HepG2 (cell line): Measurements from ENCODE around the gene SBNO2. TPM values are rescaled to one million over a fixed set of nuclear protein-coding genes. Genes with fewer than 3 reads are reported as not detected.
A peak's percentile ranks its signal among the peaks of the same experiment; 100 is the strongest.

Experiments used
- ATAC-seq: fragments of 200-7000 bp; cut with Tn5 transposase; 3 replicates; pipeline ENCODE4 v1.9.1; 2020; ENCODE audit warnings: mild to moderate bottlenecking, moderate library complexity
- BruUV-seq: library from RNA; stranded (reverse); fragments of 400-500 nt; replicated peaks from 2 replicates; lab custom pipeline; 2021; lab: Mats Ljungman, UMichigan
- CTCF ChIA-PET: fragments of 300-600 bp; formaldehyde crosslinking; extraction: SDS; loops from one replicate; lab custom pipeline; 2021; ENCODE audit warnings: low total read pairs, inconsistent platforms, low intra/inter-chr PET ratio; lab: Yijun Ruan, JAX
- POLR2A ChIA-PET: fragments of 350-600 bp; sonication (Branson Sonifier 250); formaldehyde crosslinking; loops from one replicate; lab custom pipeline; 2020; ENCODE audit warnings: antibody characterized with exemption, inconsistent platforms; lab: Yijun Ruan, JAX
- DNase-seq: peaks from one replicate; pipeline ENCODE4 v3.0.0-alpha.2; 2015; ENCODE audit warnings: low spot score
- FAIRE-seq: peaks from 3 replicates; lab custom pipeline; 2011; peaks lifted over from hg19 to GRCh38; lab: Jason Lieb, UNC
- H2AFZ ChIP-seq: one replicate; pipeline ENCODE4 v1.6.1; 2011; ENCODE audit warnings: low read length, inconsistent platforms
- H3K27ac ChIP-seq: fragments of 300-600 bp; 3 replicates; pipeline ENCODE4 v1.8.0; 2011; ENCODE audit warnings: mixed run types, mild to moderate bottlenecking, mixed read lengths, low read length, inconsistent platforms; ENCODE audit not compliant: insufficient read depth; ENCODE audit errors: extremely low read length
- H3K27me3 ChIP-seq, 2 experiments: fragments of 200-600 bp in 1 of 2; 2 replicates in 1 of 2; 3 replicates in 1 of 2; pipeline versions ENCODE4 v1.6.0 to v1.8.0; 2011; ENCODE audit warnings: low read length in 2 of 2, mild to moderate bottlenecking in 2 of 2, moderate library complexity in 2 of 2, inconsistent platforms in 1 of 2; ENCODE audit not compliant: insufficient read depth in 2 of 2, control insufficient read depth in 1 of 2
- H3K36me3 ChIP-seq, 2 experiments: fragments of 200-600 bp in 1 of 2; replicated peaks in 1 of 2; 2 replicates in 1 of 2; 3 replicates in 1 of 2; pipeline versions ENCODE4 v1.5.1 to v1.8.0; 2011; ENCODE audit warnings: low read length in 2 of 2, inconsistent platforms in 1 of 2; ENCODE audit not compliant: insufficient read depth in 2 of 2, control insufficient read depth in 1 of 2
- H3K4me1 ChIP-seq: 2 replicates; pipeline ENCODE4 v1.5.1; 2012; ENCODE audit warnings: low read length, inconsistent platforms; ENCODE audit not compliant: insufficient read depth
- H3K4me2 ChIP-seq: 2 replicates; pipeline ENCODE4 v1.6.0; 2011; ENCODE audit warnings: low read depth, low read length, inconsistent platforms
- H3K4me3 ChIP-seq, 3 experiments: fragments of 200-600 bp in 1 of 3; sonication (generic), shearing (Covaris generic) in 1 of 3; replicated peaks in 1 of 3; 2 replicates each; pipeline ENCODE4 v1.5.1; 2011 to 2016; ENCODE audit warnings: low read length in 3 of 3, inconsistent platforms in 2 of 3, low read depth in 2 of 3, mild to moderate bottlenecking in 2 of 3, control low read depth in 1 of 3, mixed read lengths in 1 of 3; ENCODE audit not compliant: insufficient read depth in 1 of 3
- H3K79me2 ChIP-seq: one replicate; pipeline ENCODE4 v1.6.1; 2011; ENCODE audit warnings: low read length, inconsistent platforms; ENCODE audit not compliant: insufficient read depth
- H3K9ac ChIP-seq: 2 replicates; pipeline ENCODE4 v1.6.0; 2011; ENCODE audit warnings: mild to moderate bottlenecking, low read depth, low read length, inconsistent platforms; ENCODE audit not compliant: insufficient read depth
- H3K9me3 ChIP-seq: 2 replicates; pipeline ENCODE4 v1.5.1; 2012; ENCODE audit warnings: mild to moderate bottlenecking, low read length
- H4K20me1 ChIP-seq: 2 replicates; pipeline ENCODE4 v1.6.0; 2011; ENCODE audit warnings: inconsistent platforms, mild to moderate bottlenecking, low read length, moderate library complexity; ENCODE audit not compliant: insufficient read depth
- AGO2 ChIP-seq: fragments of 200-400 bp; formaldehyde crosslinking; optimal IDR thresholded peaks from 2 replicates; pipeline ENCODE3; 2017; ENCODE audit warnings: mild to moderate bottlenecking, low read depth, low read length, moderate library complexity
- GMEB2 ChIP-seq: IDR thresholded peaks from 2 replicates; pipeline ENCODE4 v1.6.1; 2016; ENCODE audit warnings: missing biosample characterization, missing genetic modification reagents, low read depth
- RAD51 ChIP-seq: fragments of 450-650 bp; IDR thresholded peaks from 2 replicates; pipeline ENCODE4 v1.6.1; 2016; ENCODE audit warnings: borderline replicate concordance
- ZNF709 ChIP-seq: sonication (generic); formaldehyde crosslinking; IDR thresholded peaks from 2 replicates; pipeline ENCODE4 v1.5.0; 2020; ENCODE audit warnings: mild to moderate bottlenecking, missing genetic modification reagents
- WGBS: methylation state at CpG from one replicate; pipeline ENCODE4 v1.1.6; 2017; ENCODE audit warnings: low lambda C conversion rate; 5-methylcytosine and 5-hydroxymethylcytosine counted together
- in situ Hi-C: cut with HindIII; loops from 2 replicates; pipeline ENCODE4 v1.10.0; 2017; ENCODE audit warnings: low pct_unique_long_range_greater_than_20kb; ENCODE audit not compliant: extremely low pct_ligation_motif_present
- intact Hi-C: fragments of 100-400 bp; cut with micrococcal nuclease; formaldehyde crosslinking; loops from one replicate; pipeline ENCODE4 v1.10.0; 2022; ENCODE audit not compliant: unreplicated experiment
- polyA plus RNA-seq, 8 experiments: library from polyadenylated mRNA; depleted of rRNA in 3 of 8; stranded (reverse) in 7 of 8; unstranded in 1 of 8; fragments of >200 nt; fragmentation: Illumina TruSeq in 4 of 8; extraction: Trizol in 4 of 8; gene quantifications; 2 replicates each; pipeline versions ENCODE4 v1.2.1 to v1.2.3, GENCODE V29; 2011 to 2016; ENCODE audit warnings: low read depth in 4 of 8, missing spikeins in 1 of 8, mixed read lengths in 1 of 8; ENCODE audit not compliant: insufficient read depth in 1 of 8
- total RNA-seq, 5 experiments: library from RNA; depleted of rRNA; stranded (reverse); fragments of >200 nt; fragmentation: Illumina TruSeq; extraction: Trizol; gene quantifications; 2 replicates each; pipeline ENCODE4 v1.2.3, GENCODE V29; 2016; ENCODE audit warnings: low read depth in 1 of 5

Gene SBNO2
- total and polyA plus RNA-seq, 2 of the 13 experiments (the other 11 are each of a cell fraction or from before 2014, with no cell fraction given), result 8.6 to 10.4 TPM

GRCh38 chr19:1144741-1145140, 29.3 kb downstream of the SBNO2 start:
- Histone ChIP-seq H3K4me2 (no peak overlapping the region), H3K79me2 (no peaks in the 10 kb centered on the region), H4K20me1 (no peaks in the 10 kb centered on the region), H3K27ac (no peak overlapping the region), H3K36me3 (peaks cover 11% of the 10 kb centered on the region in 2 experiments; a peak in 4 of 5 replicates), H3K4me3 (no peak overlapping the region), H2AFZ (no peak overlapping the region), H3K4me1 (no peaks in the 10 kb centered on the region), H3K9ac (no peak overlapping the region), H3K9me3 (no peaks in the 10 kb centered on the region), H3K27me3 (no peaks in the 10 kb centered on the region; a peak in 1 of 5 replicates)
- FAIRE-seq (no peak), ATAC-seq (no peak), DNase-seq (no peak)
- BruUV-seq, result no TSS peak
- in situ Hi-C loops, result no loop called here
- ChIA-PET POLR2A (no interaction called here), CTCF (no interaction called here)
- intact Hi-C loops, result no loop called here
- 100% methylated on average over 1 of the region's 1 CpG for WGBS
- TF ChIP-seq ZNF709 (CRISPR knock-in tag) (no peak), RAD51 (0 out of 2 replicates have a peak, but pooled peaks have one; percentile 2)

- H3K4me2 ChIP-seq, result no peak overlapping the region
- DNase-seq (no peak), ATAC-seq (no peak), FAIRE-seq (no peak)
- H3K27me3 ChIP-seq, result no peaks in the 10 kb centered on the region; a peak in 1 of 5 replicates
- H3K79me2 ChIP-seq, result no peaks in the 10 kb centered on the region
- TF ChIP-seq GMEB2, result no peak
- TF ChIP-seq AGO2, result peak; percentile 56
- ChIA-PET POLR2A (no interaction called here), CTCF (no interaction called here)
- no peaks in the 10 kb centered on the region for H3K4me1 ChIP-seq
- no peak overlapping the region for H3K27ac ChIP-seq
- peaks cover 8 to 11% of the 10 kb centered on the region in 2 experiments; a peak in 4 of 5 replicates for H3K36me3 ChIP-seq
- H4K20me1 ChIP-seq, result no peaks in the 10 kb centered on the region
- no peaks in the 10 kb centered on the region for H3K9me3 ChIP-seq
- no peak overlapping the region for H3K9ac ChIP-seq
- in situ Hi-C loops, result no loop called here
- H3K4me3 ChIP-seq, result no peak overlapping the region
- 98% methylated on average over 14 of the region's 33 CpGs for WGBS
- intact Hi-C loops, result no loop called here
- no peak overlapping the region for H2AFZ ChIP-seq
- no TSS peak for BruUV-seq
These were observed 30.2 kb downstream of the SBNO2 start for GRCh38 chr19:1143828-1144399.
